Measurements from ENCODE around the gene NYAP2.

Gene NYAP2

GRCh38 chr2:225494100-225494459 lies 94.6 kb downstream of the NYAP2 start:
- no peak for DNase-seq (ENCODE audit: low read depth)
- H3K4me3 ChIP-seq (ENCODE audit: low read length): no peak overlapping the region
- TF ChIP-seq, protein P1, sequence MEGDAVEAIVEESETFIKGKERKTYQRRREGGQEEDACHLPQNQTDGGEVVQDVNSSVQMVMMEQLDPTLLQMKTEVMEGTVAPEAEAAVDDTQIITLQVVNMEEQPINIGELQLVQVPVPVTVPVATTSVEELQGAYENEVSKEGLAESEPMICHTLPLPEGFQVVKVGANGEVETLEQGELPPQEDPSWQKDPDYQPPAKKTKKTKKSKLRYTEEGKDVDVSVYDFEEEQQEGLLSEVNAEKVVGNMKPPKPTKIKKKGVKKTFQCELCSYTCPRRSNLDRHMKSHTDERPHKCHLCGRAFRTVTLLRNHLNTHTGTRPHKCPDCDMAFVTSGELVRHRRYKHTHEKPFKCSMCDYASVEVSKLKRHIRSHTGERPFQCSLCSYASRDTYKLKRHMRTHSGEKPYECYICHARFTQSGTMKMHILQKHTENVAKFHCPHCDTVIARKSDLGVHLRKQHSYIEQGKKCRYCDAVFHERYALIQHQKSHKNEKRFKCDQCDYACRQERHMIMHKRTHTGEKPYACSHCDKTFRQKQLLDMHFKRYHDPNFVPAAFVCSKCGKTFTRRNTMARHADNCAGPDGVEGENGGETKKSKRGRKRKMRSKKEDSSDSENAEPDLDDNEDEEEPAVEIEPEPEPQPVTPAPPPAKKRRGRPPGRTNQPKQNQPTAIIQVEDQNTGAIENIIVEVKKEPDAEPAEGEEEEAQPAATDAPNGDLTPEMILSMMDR (conservative IDR thresholded peaks at IDR 0.05; ENCODE audit: low read length): no peak

DNA sequence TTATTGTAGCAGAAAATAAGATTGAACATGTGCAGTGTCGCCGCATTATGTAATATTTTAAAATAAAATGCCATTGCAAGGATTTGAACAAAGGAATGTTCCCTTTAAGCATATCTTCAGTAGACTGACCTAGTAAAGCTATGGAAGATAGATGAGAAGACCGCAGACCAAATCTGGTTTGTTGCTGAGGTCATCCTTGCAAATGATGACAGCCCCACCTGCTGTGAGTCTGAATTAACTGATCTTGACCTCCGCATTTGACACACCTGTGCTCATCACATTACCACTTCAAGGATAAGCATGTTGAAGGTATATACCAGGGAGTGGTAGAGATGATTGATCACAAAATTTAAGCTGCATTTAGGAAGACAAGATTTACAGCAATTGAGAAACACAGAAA lies 96.2 kb downstream of the NYAP2 start:
- DNase-seq (ENCODE audit: low read depth): no peak
- TF ChIP-seq, protein P1 (conservative IDR thresholded peaks at IDR 0.05; ENCODE audit: low read length): no peak
- H3K4me3 ChIP-seq (ENCODE audit: low read length): no peak overlapping the region

GRCh38 chr2:225496568-225496967 lies 97.1 kb downstream of the NYAP2 start:
- no peak for DNase-seq (ENCODE audit: low read depth)
- TF ChIP-seq, protein P1 (conservative IDR thresholded peaks at IDR 0.05; ENCODE audit: low read length): no peak
- no peak overlapping the region for H3K4me3 ChIP-seq (ENCODE audit: low read length)

- H3K4me3 ChIP-seq (ENCODE audit: low read length): no peak overlapping the region
- TF ChIP-seq, protein P1 (conservative IDR thresholded peaks at IDR 0.05; ENCODE audit: low read length): no peak
- no peak for DNase-seq (ENCODE audit: low read depth)
Observed at GRCh38 chr2:225497166-225497565, 97.7 kb downstream of the NYAP2 start.

- no peak overlapping the region for H3K4me3 ChIP-seq (ENCODE audit: low read length)
- DNase-seq (ENCODE audit: low read depth): no peak
- TF ChIP-seq, protein P1 (conservative IDR thresholded peaks at IDR 0.05; ENCODE audit: low read length): no peak
Observed at GRCh38 chr2:225501022-225501421, 101.5 kb downstream of the NYAP2 start.

GRCh38 chr2:225502971-225503370 lies 103.5 kb downstream of the NYAP2 start:
- TF ChIP-seq, protein P1 (conservative IDR thresholded peaks at IDR 0.05; ENCODE audit: low read length): no peak
- DNase-seq (ENCODE audit: low read depth): no peak
- H3K4me3 ChIP-seq (ENCODE audit: low read length): no peak overlapping the region

GRCh38 chr2:225510796-225511195 lies 111.3 kb downstream of the NYAP2 start:
- no peak for DNase-seq (ENCODE audit: low read depth)
- H3K4me3 ChIP-seq (ENCODE audit: low read length): no peak overlapping the region
- TF ChIP-seq, protein P1 (conservative IDR thresholded peaks at IDR 0.05; ENCODE audit: low read length): no peak

All from AG10803 (cell line).